Measurements from ENCODE around the gene MAN1A1. TPM values are rescaled to one million over a fixed set of nuclear protein-coding genes. Genes with fewer than 3 reads are reported as not detected.

The MAN1A1 gene
- total RNA-seq, 1 experiment from 2014 or later, result 6.8 TPM

DNA sequence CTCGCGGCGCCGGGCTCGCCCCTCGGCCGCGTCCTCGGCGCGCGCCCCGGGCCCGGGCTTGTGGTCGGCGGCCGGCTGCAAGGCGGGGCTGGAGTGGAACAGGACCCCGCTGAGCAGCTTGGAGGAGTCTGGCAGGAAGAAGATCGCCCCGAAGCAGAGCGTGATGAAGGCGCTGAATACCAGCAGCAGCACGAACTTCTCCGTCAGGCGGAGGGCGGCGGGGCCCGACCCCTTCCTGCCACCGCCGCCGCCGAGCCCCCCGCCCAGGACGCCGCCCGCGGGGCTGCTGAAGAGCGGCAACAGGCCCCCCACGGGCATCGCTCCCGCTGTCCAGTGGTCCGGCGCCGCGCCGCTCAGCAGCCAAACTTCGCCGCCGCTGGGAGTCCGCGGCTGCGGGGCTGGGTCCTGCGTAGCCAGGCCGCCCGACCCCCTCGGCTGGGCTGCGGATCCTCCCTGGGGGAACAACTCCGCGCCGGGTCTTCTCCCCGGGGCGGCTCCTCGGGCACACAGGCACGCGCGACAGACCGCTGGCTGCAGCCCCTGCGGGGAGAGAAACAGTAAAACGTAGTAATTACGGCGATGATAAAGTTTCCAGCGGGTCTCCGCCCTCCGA is 707 bp downstream of the MAN1A1 start (continued):
- TF ChIP-seq, protein P1, sequence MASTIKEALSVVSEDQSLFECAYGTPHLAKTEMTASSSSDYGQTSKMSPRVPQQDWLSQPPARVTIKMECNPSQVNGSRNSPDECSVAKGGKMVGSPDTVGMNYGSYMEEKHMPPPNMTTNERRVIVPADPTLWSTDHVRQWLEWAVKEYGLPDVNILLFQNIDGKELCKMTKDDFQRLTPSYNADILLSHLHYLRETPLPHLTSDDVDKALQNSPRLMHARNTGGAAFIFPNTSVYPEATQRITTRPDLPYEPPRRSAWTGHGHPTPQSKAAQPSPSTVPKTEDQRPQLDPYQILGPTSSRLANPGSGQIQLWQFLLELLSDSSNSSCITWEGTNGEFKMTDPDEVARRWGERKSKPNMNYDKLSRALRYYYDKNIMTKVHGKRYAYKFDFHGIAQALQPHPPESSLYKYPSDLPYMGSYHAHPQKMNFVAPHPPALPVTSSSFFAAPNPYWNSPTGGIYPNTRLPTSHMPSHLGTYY (CRISPR knock-in tag; IDR thresholded peaks at IDR 0.05), result no peak
- no peak for TF ChIP-seq TCF7 (CRISPR knock-in tag; IDR thresholded peaks at IDR 0.05; ENCODE audit: low read depth)
- TF ChIP-seq, protein P2, sequence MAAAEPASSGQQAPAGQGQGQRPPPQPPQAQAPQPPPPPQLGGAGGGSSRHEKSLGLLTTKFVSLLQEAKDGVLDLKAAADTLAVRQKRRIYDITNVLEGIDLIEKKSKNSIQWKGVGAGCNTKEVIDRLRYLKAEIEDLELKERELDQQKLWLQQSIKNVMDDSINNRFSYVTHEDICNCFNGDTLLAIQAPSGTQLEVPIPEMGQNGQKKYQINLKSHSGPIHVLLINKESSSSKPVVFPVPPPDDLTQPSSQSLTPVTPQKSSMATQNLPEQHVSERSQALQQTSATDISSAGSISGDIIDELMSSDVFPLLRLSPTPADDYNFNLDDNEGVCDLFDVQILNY (CRISPR knock-in tag; IDR thresholded peaks at IDR 0.05), result no peak
- no peak for TF ChIP-seq PRRX2 (CRISPR knock-in tag; IDR thresholded peaks at IDR 0.05)
- 0 out of 2 replicates have a peak, but pooled peaks have one; percentile 25 for TF ChIP-seq ZNF263 (CRISPR knock-in tag; IDR thresholded peaks at IDR 0.05; ENCODE audit: low read depth)
- no peak for TF ChIP-seq ZNF671 (CRISPR knock-in tag; IDR thresholded peaks at IDR 0.05)
- TF ChIP-seq, protein P3, sequence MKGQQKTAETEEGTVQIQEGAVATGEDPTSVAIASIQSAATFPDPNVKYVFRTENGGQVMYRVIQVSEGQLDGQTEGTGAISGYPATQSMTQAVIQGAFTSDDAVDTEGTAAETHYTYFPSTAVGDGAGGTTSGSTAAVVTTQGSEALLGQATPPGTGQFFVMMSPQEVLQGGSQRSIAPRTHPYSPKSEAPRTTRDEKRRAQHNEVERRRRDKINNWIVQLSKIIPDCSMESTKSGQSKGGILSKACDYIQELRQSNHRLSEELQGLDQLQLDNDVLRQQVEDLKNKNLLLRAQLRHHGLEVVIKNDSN (CRISPR knock-in tag; IDR thresholded peaks at IDR 0.05), result no peak
- TF ChIP-seq ATF6 (CRISPR knock-in tag; IDR thresholded peaks at IDR 0.05), result no peak
- TF ChIP-seq, protein P4, sequence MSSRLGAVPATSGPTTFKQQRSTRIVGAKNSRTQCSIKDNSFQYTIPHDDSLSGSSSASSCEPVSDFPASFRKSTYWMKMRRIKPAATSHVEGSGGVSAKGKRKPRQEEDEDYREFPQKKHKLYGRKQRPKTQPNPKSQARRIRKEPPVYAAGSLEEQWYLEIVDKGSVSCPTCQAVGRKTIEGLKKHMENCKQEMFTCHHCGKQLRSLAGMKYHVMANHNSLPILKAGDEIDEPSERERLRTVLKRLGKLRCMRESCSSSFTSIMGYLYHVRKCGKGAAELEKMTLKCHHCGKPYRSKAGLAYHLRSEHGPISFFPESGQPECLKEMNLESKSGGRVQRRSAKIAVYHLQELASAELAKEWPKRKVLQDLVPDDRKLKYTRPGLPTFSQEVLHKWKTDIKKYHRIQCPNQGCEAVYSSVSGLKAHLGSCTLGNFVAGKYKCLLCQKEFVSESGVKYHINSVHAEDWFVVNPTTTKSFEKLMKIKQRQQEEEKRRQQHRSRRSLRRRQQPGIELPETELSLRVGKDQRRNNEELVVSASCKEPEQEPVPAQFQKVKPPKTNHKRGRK (CRISPR knock-in tag; IDR thresholded peaks at IDR 0.05; ENCODE audit: borderline replicate concordance), result no peak
- no peak for TF ChIP-seq TEAD4 (CRISPR knock-in tag; IDR thresholded peaks at IDR 0.05)
- TF ChIP-seq ZNF396 (CRISPR knock-in tag; IDR thresholded peaks at IDR 0.05; ENCODE audit: borderline replicate concordance), result no peak
- TF ChIP-seq JUN (CRISPR knock-in tag; IDR thresholded peaks at IDR 0.05), result no peak
- no peak for TF ChIP-seq TEAD1 (CRISPR knock-in tag; IDR thresholded peaks at IDR 0.05)
- peak; percentile 49; the same call in 1 of the 2 replicates for TF ChIP-seq MYBL2 (CRISPR knock-in tag; IDR thresholded peaks at IDR 0.05)
- no peak for TF ChIP-seq ETV6 (CRISPR knock-in tag; IDR thresholded peaks at IDR 0.05)
- TF ChIP-seq SOX15 (CRISPR knock-in tag; IDR thresholded peaks at IDR 0.05), result no peak
- no peak for TF ChIP-seq ZSCAN18 (CRISPR knock-in tag; IDR thresholded peaks at IDR 0.05)
- no peak for TF ChIP-seq MLX (CRISPR knock-in tag; IDR thresholded peaks at IDR 0.05)
- peak; percentile 53; the same call in 1 of the 2 replicates for TF ChIP-seq PRDM15 (CRISPR knock-in tag; IDR thresholded peaks at IDR 0.05)
- no peak for TF ChIP-seq ATF1 (CRISPR knock-in tag; IDR thresholded peaks at IDR 0.05)
